GM12878 (cell line): ENCODE measurements around the gene GGNBP2. TPM values are rescaled to one million over a fixed set of nuclear protein-coding genes. Genes with fewer than 3 reads are reported as not detected.
A peak's percentile ranks its signal among the peaks of the same experiment; 100 is the strongest.

Experiments used
- BRCA1 ChIP-seq: IDR thresholded peaks from 2 replicates; pipeline ENCODE4 v1.6.1; 2011; ENCODE audit warnings: low read depth, low read length, improper control_type of control experiment
- EGR1 ChIP-seq, 2 experiments: IDR thresholded peaks; 1 replicate in 1 of 2; 2 replicates in 1 of 2; pipeline ENCODE4 v1.6.1; 2011 to 2012; ENCODE audit warnings: low read depth in 2 of 2, low read length in 2 of 2, borderline replicate concordance in 1 of 2, mild to moderate bottlenecking in 1 of 2, moderate library complexity in 1 of 2
- ETV6 ChIP-seq, 2 experiments: fragments of 450-650 bp in 1 of 2; IDR thresholded peaks in 1 of 2; conservative IDR thresholded peaks in 1 of 2; 2 replicates each; pipeline ENCODE4 v1.6.1; 2014; ENCODE audit warnings: antibody characterized with exemption in 1 of 2, borderline replicate concordance in 1 of 2, low read depth in 1 of 2, mild to moderate bottlenecking in 1 of 2, moderate library complexity in 1 of 2
- MEF2A ChIP-seq: IDR thresholded peaks from 2 replicates; pipeline ENCODE4 v1.6.1; 2011; ENCODE audit warnings: low read depth, mild to moderate bottlenecking, low read length, moderate library complexity; ENCODE audit not compliant: insufficient read depth
- MEF2B ChIP-seq: fragments of 450-650 bp; IDR thresholded peaks from 2 replicates; pipeline ENCODE4 v1.6.1; 2018; ENCODE audit warnings: mild to moderate bottlenecking, moderate library complexity; ENCODE audit not compliant: partially characterized antibody, poor library complexity, severe bottlenecking
- MTA2 ChIP-seq: fragments of 450-650 bp; IDR thresholded peaks from 2 replicates; pipeline ENCODE4 v1.6.1; 2016; ENCODE audit warnings: low read depth, mild to moderate bottlenecking, moderate library complexity
- MYC ChIP-seq: IDR thresholded peaks from 2 replicates; pipeline ENCODE4 v1.6.1; 2011; ENCODE audit warnings: mild to moderate bottlenecking, low read length, moderate library complexity, inconsistent platforms; ENCODE audit not compliant: insufficient read depth, insufficient replicate concordance, insufficient read length, severe bottlenecking
- NFYA ChIP-seq: IDR thresholded peaks from 2 replicates; pipeline ENCODE4 v1.6.1; 2011; ENCODE audit warnings: low read depth, mild to moderate bottlenecking, low read length, improper control_type of control experiment, borderline replicate concordance
- PAX8 ChIP-seq: fragments of 450-650 bp; IDR thresholded peaks from 2 replicates; pipeline ENCODE4 v1.6.1; 2017; ENCODE audit warnings: mild to moderate bottlenecking, moderate library complexity
- POU2F2 ChIP-seq: IDR thresholded peaks from 3 replicates; pipeline ENCODE4 v1.6.1; 2011; ENCODE audit warnings: low read depth, mild to moderate bottlenecking, low read length, borderline replicate concordance
- TBL1XR1 ChIP-seq: IDR thresholded peaks from 2 replicates; pipeline ENCODE4 v1.6.1; 2012; ENCODE audit warnings: low read depth, low read length, improper control_type of control experiment
- polyA plus RNA-seq, 11 experiments: library from polyadenylated mRNA; depleted of rRNA in 4 of 11; unstranded in 6 of 11; stranded (reverse) in 5 of 11; fragments of >200 nt; fragmentation: Nextera tagmentation in 4 of 11; fragmentation: Illumina TruSeq in 1 of 11; extraction: Ambion mirVana in 4 of 11; extraction: Trizol in 1 of 11; gene quantifications; 1 replicate in 1 of 11; 2 replicates in 10 of 11; pipeline versions ENCODE4 v1.2.1 to v1.2.3, GENCODE V29; 2011 to 2016; ENCODE audit warnings: inconsistent platforms in 2 of 11, missing spikeins in 2 of 11, low read depth in 1 of 11
- total RNA-seq, 4 experiments: library from RNA; depleted of rRNA in 3 of 4; stranded (reverse); fragments of >200 nt in 3 of 4; fragmentation: Illumina TruSeq in 1 of 4; extraction: Trizol in 1 of 4; gene quantifications; 2 replicates each; pipeline versions ENCODE4 v1.2.1 to v1.2.3, GENCODE V29; 2013 to 2021
- TF ChIP-seq, protein P1 (sequence below): IDR thresholded peaks from 2 replicates; pipeline ENCODE4 v1.6.1; 2012; ENCODE audit warnings: low read depth, low read length, improper control_type of control experiment
- TF ChIP-seq, protein P2 (sequence below): fragments of 450-650 bp; IDR thresholded peaks from 2 replicates; pipeline ENCODE4 v1.6.1; 2017; ENCODE audit warnings: mild to moderate bottlenecking, low read depth, inconsistent platforms; ENCODE audit not compliant: poor library complexity, severe bottlenecking

The GGNBP2 gene
- total and polyA plus RNA-seq, 10 of the 15 experiments (the other 5 are each of a cell fraction or from before 2014, with no cell fraction given): 36.3 to 82.0 (median 50.0) TPM

DNA sequence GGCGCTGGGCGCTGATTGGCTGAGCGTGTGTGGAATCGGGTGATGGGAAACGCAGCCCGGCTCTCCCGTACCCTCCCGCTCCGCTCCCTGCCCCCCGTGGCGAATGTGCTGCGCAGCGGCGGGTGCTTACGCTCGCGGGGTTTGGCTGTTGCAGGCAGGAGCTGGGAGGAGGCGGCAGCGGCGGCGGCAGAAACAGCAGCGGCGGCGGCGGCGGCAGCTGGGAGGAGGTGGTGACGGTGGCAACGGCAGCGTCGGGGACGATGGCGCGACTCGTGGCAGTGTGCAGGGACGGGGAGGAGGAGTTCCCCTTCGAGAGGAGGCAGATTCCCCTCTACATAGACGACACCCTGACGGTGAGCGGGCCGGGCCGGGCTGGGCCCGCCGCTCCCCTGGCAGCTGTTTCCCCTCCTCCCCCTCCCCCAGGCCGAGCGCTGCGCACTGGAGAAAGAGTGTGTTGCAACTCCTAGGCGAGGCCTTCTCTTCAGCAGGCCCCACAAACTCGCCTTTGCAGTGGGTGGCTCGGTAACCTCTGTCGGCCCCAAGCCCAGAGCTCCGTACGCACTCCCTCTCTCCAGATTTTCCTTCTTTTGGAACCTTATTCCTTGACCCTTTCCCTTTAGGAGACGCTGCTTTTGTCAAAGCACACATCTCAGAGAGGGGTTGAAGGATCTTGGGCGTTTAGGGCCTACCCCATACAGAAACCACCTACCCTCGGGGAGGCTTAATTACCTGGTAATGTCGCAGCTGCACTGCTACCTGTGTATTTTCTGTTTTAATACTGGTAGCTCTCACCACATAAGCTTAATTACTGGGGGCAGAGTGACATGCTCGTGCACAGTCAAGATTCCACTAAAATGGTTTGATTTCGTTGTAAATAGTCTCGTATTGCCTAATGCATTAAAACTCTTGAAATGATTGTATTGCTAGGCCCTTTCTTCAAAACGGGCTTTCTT lies 1.0 kb downstream of the GGNBP2 start (continued):
- TF ChIP-seq, protein P1, sequence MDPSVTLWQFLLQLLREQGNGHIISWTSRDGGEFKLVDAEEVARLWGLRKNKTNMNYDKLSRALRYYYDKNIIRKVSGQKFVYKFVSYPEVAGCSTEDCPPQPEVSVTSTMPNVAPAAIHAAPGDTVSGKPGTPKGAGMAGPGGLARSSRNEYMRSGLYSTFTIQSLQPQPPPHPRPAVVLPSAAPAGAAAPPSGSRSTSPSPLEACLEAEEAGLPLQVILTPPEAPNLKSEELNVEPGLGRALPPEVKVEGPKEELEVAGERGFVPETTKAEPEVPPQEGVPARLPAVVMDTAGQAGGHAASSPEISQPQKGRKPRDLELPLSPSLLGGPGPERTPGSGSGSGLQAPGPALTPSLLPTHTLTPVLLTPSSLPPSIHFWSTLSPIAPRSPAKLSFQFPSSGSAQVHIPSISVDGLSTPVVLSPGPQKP: no peak
- TF ChIP-seq PAX8 (no peak), BRCA1 (peak; percentile 76), ETV6 (conservative IDR thresholded peaks at IDR 0.05 in 1 of 2, IDR thresholded peaks at IDR 0.05 in 1 of 2; ENCODE audit: borderline replicate concordance in 1 of 2, low read depth in 1 of 2) (no peak; a peak in 1 of 4 replicates), POU2F2 (peak; percentile 84; the same call in 2 of the 3 replicates), TBL1XR1 (peak; percentile 77; the same call in 1 of the 2 replicates), MEF2B (no peak), MTA2 (no peak), MEF2A (0 out of 2 replicates have a peak, but pooled peaks have one; percentile 57), NFYA (no peak), MYC (no peak), EGR1 (IDR thresholded peaks at IDR 0.05; ENCODE audit: borderline replicate concordance in 1 of 2, low read depth in 2 of 2, low read length in 2 of 2) (peak in 1 of 2 experiments; percentile 33; a peak in 1 of 3 replicates)
- TF ChIP-seq, protein P2, sequence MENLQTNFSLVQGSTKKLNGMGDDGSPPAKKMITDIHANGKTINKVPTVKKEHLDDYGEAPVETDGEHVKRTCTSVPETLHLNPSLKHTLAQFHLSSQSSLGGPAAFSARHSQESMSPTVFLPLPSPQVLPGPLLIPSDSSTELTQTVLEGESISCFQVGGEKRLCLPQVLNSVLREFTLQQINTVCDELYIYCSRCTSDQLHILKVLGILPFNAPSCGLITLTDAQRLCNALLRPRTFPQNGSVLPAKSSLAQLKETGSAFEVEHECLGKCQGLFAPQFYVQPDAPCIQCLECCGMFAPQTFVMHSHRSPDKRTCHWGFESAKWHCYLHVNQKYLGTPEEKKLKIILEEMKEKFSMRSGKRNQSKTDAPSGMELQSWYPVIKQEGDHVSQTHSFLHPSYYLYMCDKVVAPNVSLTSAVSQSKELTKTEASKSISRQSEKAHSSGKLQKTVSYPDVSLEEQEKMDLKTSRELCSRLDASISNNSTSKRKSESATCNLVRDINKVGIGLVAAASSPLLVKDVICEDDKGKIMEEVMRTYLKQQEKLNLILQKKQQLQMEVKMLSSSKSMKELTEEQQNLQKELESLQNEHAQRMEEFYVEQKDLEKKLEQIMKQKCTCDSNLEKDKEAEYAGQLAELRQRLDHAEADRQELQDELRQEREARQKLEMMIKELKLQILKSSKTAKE: no peak
